LNCAP (cell line): ENCODE data around the gene SMIM14.

Experiments
- TF ChIP-seq, protein P1 (sequence below): fragments of 450-650 bp; IDR thresholded peaks from 2 replicates; pipeline ENCODE4 v1.5.1; 2017; ENCODE audit warnings: mild to moderate bottlenecking

Gene SMIM14

GRCh38 chr4:39565878-39566600 lies 72.6 kb downstream of the SMIM14 start:
- TF ChIP-seq, protein P1, sequence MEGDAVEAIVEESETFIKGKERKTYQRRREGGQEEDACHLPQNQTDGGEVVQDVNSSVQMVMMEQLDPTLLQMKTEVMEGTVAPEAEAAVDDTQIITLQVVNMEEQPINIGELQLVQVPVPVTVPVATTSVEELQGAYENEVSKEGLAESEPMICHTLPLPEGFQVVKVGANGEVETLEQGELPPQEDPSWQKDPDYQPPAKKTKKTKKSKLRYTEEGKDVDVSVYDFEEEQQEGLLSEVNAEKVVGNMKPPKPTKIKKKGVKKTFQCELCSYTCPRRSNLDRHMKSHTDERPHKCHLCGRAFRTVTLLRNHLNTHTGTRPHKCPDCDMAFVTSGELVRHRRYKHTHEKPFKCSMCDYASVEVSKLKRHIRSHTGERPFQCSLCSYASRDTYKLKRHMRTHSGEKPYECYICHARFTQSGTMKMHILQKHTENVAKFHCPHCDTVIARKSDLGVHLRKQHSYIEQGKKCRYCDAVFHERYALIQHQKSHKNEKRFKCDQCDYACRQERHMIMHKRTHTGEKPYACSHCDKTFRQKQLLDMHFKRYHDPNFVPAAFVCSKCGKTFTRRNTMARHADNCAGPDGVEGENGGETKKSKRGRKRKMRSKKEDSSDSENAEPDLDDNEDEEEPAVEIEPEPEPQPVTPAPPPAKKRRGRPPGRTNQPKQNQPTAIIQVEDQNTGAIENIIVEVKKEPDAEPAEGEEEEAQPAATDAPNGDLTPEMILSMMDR, result no peak

DNA sequence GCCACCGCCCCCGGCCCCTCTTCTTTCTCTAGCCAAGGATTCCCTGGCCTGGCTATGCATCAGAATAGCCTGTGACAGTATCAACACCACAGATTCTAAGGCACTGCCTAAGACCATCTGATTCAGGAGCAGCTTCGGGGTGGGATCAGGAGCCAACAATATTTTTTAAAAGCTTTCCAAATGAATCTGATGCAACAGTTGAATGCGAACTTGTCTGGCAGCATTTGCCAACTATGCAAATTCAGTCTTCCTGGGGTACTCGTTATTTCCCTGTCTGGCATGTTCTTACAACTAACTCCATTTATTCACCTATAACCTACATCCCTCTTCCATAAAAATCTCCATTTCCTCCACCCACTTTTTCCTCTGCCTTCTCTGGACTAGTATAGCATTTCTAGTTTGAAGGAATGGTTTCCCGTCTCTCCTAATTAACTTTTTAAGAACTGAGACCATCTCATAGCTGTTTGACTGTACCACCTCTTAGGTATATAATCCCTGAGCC lies 75.3 kb downstream of the SMIM14 start:
- TF ChIP-seq, protein P1, result no peak

DNA sequence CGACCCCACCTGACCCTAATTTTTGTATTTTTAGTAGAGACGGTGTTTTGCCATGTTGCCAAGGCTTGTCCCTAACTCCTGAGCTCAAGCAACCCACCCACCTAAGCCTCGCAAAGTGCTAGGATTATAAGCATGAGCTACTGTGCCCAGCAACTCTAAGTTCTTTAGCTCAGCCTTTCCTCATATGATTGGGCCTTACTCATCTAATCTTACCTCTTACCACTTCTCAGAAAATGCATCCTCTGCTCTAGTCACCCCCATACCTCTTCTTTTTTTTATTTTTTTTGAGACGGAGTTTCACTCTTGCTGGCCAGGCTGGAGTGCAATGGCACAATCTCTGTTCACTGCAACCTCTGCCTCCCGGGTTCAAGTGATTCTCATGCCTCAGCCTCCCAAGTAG lies 75.9 kb downstream of the SMIM14 start:
- TF ChIP-seq, protein P1, result no peak

GRCh38 chr4:39559626-39560025 lies 79.0 kb downstream of the SMIM14 start:
- TF ChIP-seq, protein P1, result no peak

- TF ChIP-seq, protein P1, result no peak
These were observed 83.2 kb downstream of the SMIM14 start for GRCh38 chr4:39555472-39555871.

GRCh38 chr4:39548425-39549067 lies 90.1 kb downstream of the SMIM14 start:
- TF ChIP-seq, protein P1, result no peak

GRCh38 chr4:39544580-39545315 lies 93.9 kb downstream of the SMIM14 start:
- TF ChIP-seq, protein P1, result no peak
